ENCODE results near the gene MFSD12. TPM values are rescaled to one million over a fixed set of nuclear protein-coding genes. Genes with fewer than 3 reads are reported as not detected.

MFSD12 gene
- total and polyA plus RNA-seq, 4 donors = 9.4 to 43.6 (median 24.6) TPM

DNA sequence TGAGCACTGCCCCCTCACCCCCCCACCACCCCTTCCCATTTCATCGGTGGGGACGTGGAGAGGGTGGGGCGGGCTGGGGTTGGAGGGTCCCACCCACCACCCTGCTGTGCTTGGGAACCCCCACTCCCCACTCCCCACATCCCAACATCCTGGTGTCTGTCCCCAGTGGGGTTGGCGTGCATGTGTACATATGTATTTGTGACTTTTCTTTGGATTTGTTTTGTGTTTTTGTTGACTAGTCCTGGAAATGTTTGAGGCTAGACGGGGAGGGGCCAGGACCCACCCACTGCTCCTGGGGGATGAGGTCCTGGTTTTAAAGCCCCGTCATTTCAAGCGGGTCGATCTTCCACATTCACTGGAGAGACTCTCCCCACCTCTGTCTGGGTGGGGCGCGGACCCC is 21.4 kb downstream of the MFSD12 start:
- H3K4me3 ChIP-seq (ENCODE audit: low read depth in 1 of 3, low read length in 3 of 3) = no peak overlapping the region
- DNase-seq (ENCODE audit: low spot score) = no peak
- no peaks in the 10 kb centered on the region for H3K4me1 ChIP-seq (ENCODE audit: control insufficient read depth in 4 of 4, insufficient read depth in 4 of 4, low read length in 3 of 4)
- TF ChIP-seq RXRA (IDR thresholded peaks at IDR 0.05) = no peak
- no peaks in the 10 kb centered on the region for H3K27me3 ChIP-seq (ENCODE audit: control insufficient read depth in 4 of 4, insufficient read depth in 4 of 4, low read length in 3 of 4)
- H3K9ac ChIP-seq (ENCODE audit: low read depth in 1 of 2, low read length in 2 of 2) = no peak overlapping the region
- no peaks in the 10 kb centered on the region for H3K9me3 ChIP-seq (ENCODE audit: control insufficient read depth in 4 of 4, low read length in 3 of 4)
- 94% methylated on average over 10 of the region's 10 CpGs for WGBS
- H3K27ac ChIP-seq (ENCODE audit: low read depth in 1 of 2, low read length in 2 of 2) = no peak overlapping the region
- H3K36me3 ChIP-seq (ENCODE audit: control insufficient read depth in 4 of 4, insufficient read depth in 3 of 4, low read depth in 1 of 4, low read length in 3 of 4) = peaks cover 8 to 58% (median 25%) of the 10 kb centered on the region in 4 donors

GRCh38 chr19:3535563-3535965 is 21.8 kb downstream of the MFSD12 start:
- Histone ChIP-seq H3K27me3 (ENCODE audit: control insufficient read depth in 4 of 4, insufficient read depth in 4 of 4, low read length in 3 of 4) (no peaks in the 10 kb centered on the region), H3K27ac (ENCODE audit: low read depth in 1 of 2, low read length in 2 of 2) (no peak overlapping the region), H3K9ac (ENCODE audit: low read depth in 1 of 2, low read length in 2 of 2) (no peak overlapping the region), H3K4me1 (ENCODE audit: control insufficient read depth in 4 of 4, insufficient read depth in 4 of 4, low read length in 3 of 4) (no peaks in the 10 kb centered on the region), H3K4me3 (ENCODE audit: low read depth in 1 of 3, low read length in 3 of 3) (no peak overlapping the region), H3K36me3 (ENCODE audit: control insufficient read depth in 4 of 4, insufficient read depth in 3 of 4, low read depth in 1 of 4, low read length in 3 of 4) (peaks cover 8 to 62% (median 29%) of the 10 kb centered on the region in 4 donors), H3K9me3 (ENCODE audit: control insufficient read depth in 4 of 4, low read length in 3 of 4) (no peaks in the 10 kb centered on the region)
- WGBS = 96% methylated on average over 14 of the region's 14 CpGs
- TF ChIP-seq EGR1 (IDR thresholded peaks at IDR 0.05; ENCODE audit: low read depth in 2 of 2) = no peak
- no peak for TF ChIP-seq RAD21 (IDR thresholded peaks at IDR 0.05)
- TF ChIP-seq RXRA (IDR thresholded peaks at IDR 0.05) = no peak
- TF ChIP-seq HNF4A (conservative IDR thresholded peaks at IDR 0.05) = no peak
- TF ChIP-seq JUND (IDR thresholded peaks at IDR 0.05) = no peak
- no peak for TF ChIP-seq CTCF (IDR thresholded peaks at IDR 0.05; ENCODE audit: low read depth, low read length, missing input control)
- no peak for DNase-seq (ENCODE audit: low spot score)

- DNase-seq (ENCODE audit: low spot score) = no peak
- Histone ChIP-seq H3K9ac (ENCODE audit: low read depth in 1 of 2, low read length in 2 of 2) (no peak overlapping the region), H3K27me3 (ENCODE audit: control insufficient read depth in 4 of 4, insufficient read depth in 4 of 4, low read length in 3 of 4) (no peaks in the 10 kb centered on the region), H3K4me1 (ENCODE audit: control insufficient read depth in 4 of 4, insufficient read depth in 4 of 4, low read length in 3 of 4) (no peaks in the 10 kb centered on the region), H3K9me3 (ENCODE audit: control insufficient read depth in 4 of 4, low read length in 3 of 4) (no peaks in the 10 kb centered on the region), H3K36me3 (ENCODE audit: control insufficient read depth in 4 of 4, insufficient read depth in 3 of 4, low read depth in 1 of 4, low read length in 3 of 4) (peaks cover 8 to 66% (median 29%) of the 10 kb centered on the region in 4 donors), H3K27ac (ENCODE audit: low read depth in 1 of 2, low read length in 2 of 2) (no peak overlapping the region), H3K4me3 (ENCODE audit: low read depth in 1 of 3, low read length in 3 of 3) (no peak overlapping the region)
- TF ChIP-seq RXRA (IDR thresholded peaks at IDR 0.05) (no peak), FOXA2 (IDR thresholded peaks at IDR 0.05) (no peak), RAD21 (IDR thresholded peaks at IDR 0.05) (no peak), TAF1 (conservative IDR thresholded peaks at IDR 0.05) (no peak), HNF4A (conservative IDR thresholded peaks at IDR 0.05) (no peak), FOXA1 (IDR thresholded peaks at IDR 0.05) (no peak)
- TF ChIP-seq, protein P1, sequence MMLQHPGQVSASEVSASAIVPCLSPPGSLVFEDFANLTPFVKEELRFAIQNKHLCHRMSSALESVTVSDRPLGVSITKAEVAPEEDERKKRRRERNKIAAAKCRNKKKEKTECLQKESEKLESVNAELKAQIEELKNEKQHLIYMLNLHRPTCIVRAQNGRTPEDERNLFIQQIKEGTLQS (IDR thresholded peaks at IDR 0.05) = no peak
- 96% methylated on average over 9 of the region's 9 CpGs for WGBS
Measured at GRCh38 chr19:3535235-3535535, 22.2 kb downstream of the MFSD12 start.

GRCh38 chr19:3534375-3535234 is 22.8 kb downstream of the MFSD12 start:
- H3K27me3 ChIP-seq (ENCODE audit: control insufficient read depth in 4 of 4, insufficient read depth in 4 of 4, low read length in 3 of 4) = no peaks in the 10 kb centered on the region
- no peak for TF ChIP-seq EGR1 (IDR thresholded peaks at IDR 0.05; ENCODE audit: low read depth in 2 of 2)
- no peak for TF ChIP-seq ZBTB33 (IDR thresholded peaks at IDR 0.05)
- TF ChIP-seq HNF4A (conservative IDR thresholded peaks at IDR 0.05) = no peak
- no peak for TF ChIP-seq YY1 (IDR thresholded peaks at IDR 0.05)
- TF ChIP-seq SP1 (IDR thresholded peaks at IDR 0.05) = no peak
- no peak for TF ChIP-seq JUND (IDR thresholded peaks at IDR 0.05)
- TF ChIP-seq, protein P2, sequence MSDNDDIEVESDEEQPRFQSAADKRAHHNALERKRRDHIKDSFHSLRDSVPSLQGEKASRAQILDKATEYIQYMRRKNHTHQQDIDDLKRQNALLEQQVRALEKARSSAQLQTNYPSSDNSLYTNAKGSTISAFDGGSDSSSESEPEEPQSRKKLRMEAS (IDR thresholded peaks at IDR 0.05) = no peak
- H3K4me1 ChIP-seq (ENCODE audit: control insufficient read depth in 4 of 4, insufficient read depth in 4 of 4, low read length in 3 of 4) = no peaks in the 10 kb centered on the region
- H3K4me3 ChIP-seq (ENCODE audit: low read depth in 1 of 3, low read length in 3 of 3) = no peak overlapping the region
- no peak overlapping the region for H3K9ac ChIP-seq (ENCODE audit: low read depth in 1 of 2, low read length in 2 of 2)
- 95% methylated on average over 38 of the region's 38 CpGs for WGBS
- no peak for DNase-seq (ENCODE audit: low spot score)
- H3K9me3 ChIP-seq (ENCODE audit: control insufficient read depth in 4 of 4, low read length in 3 of 4) = no peaks in the 10 kb centered on the region
- peaks cover 8 to 66% (median 29%) of the 10 kb centered on the region in 4 donors for H3K36me3 ChIP-seq (ENCODE audit: control insufficient read depth in 4 of 4, insufficient read depth in 3 of 4, low read depth in 1 of 4, low read length in 3 of 4)
- no peak overlapping the region for H3K27ac ChIP-seq (ENCODE audit: low read depth in 1 of 2, low read length in 2 of 2)

Data from liver (tissue), 9 donors.